MM.1S (cell line): ENCODE results near the gene KRT23.

ENCODE experiments used
- DNase-seq: peaks from one replicate; pipeline ENCODE4 v3.0.0-alpha.2; 2015
- H2AFZ ChIP-seq: fragments of 300-600 bp; sonication (generic); 2 replicates; pipeline ENCODE4 v1.6.0; 2016; ENCODE audit warnings: antibody characterized with exemption, low read length
- H3F3A ChIP-seq: fragments of 300-600 bp; sonication (generic); 2 replicates; pipeline ENCODE4 v1.6.1; 2016; ENCODE audit warnings: mild to moderate bottlenecking, antibody characterized with exemption, low read length, moderate library complexity, mixed read lengths; ENCODE audit not compliant: insufficient read depth
- H3K27ac ChIP-seq: fragments of 300-600 bp; sonication (generic); 2 replicates; pipeline ENCODE4 v1.5.1; 2016; ENCODE audit warnings: mild to moderate bottlenecking, low read length
- H3K27me3 ChIP-seq: fragments of 300-600 bp; sonication (generic); replicated peaks from 2 replicates; pipeline ENCODE4 v1.6.0; 2016; ENCODE audit warnings: low read length; ENCODE audit not compliant: insufficient read depth
- H3K36me3 ChIP-seq: fragments of 300-600 bp; sonication (generic); replicated peaks from 2 replicates; pipeline ENCODE4 v1.6.1; 2016; ENCODE audit warnings: mild to moderate bottlenecking, low read length, mixed read lengths; ENCODE audit not compliant: insufficient read depth
- H3K4me1 ChIP-seq: fragments of 300-600 bp; sonication (generic); 2 replicates; pipeline ENCODE4 v1.6.1; 2016; ENCODE audit warnings: low read length, mixed read lengths
- H3K4me2 ChIP-seq: fragments of 300-600 bp; sonication (generic); 2 replicates; pipeline ENCODE4 v1.6.0; 2016; ENCODE audit warnings: low read depth, low read length
- H3K4me3 ChIP-seq: fragments of 300-600 bp; sonication (generic); 2 replicates; pipeline ENCODE4 v1.5.1; 2016; ENCODE audit warnings: low read length, mixed read lengths
- H3K79me2 ChIP-seq: fragments of 300-600 bp; sonication (generic); 2 replicates; pipeline ENCODE4 v1.6.1; 2016; ENCODE audit warnings: mixed run types, low read length, mixed read lengths
- H3K9ac ChIP-seq: fragments of 300-600 bp; sonication (generic); 2 replicates; pipeline ENCODE4 v1.6.1; 2016; ENCODE audit warnings: low read length, mixed read lengths
- H3K9me2 ChIP-seq: fragments of 300-600 bp; sonication (generic); replicated peaks from 2 replicates; pipeline ENCODE4 v1.6.1; 2016; ENCODE audit warnings: mild to moderate bottlenecking, low read length, mixed read lengths; ENCODE audit not compliant: insufficient read depth
- H3K9me3 ChIP-seq: fragments of 300-600 bp; sonication (generic); replicated peaks from 2 replicates; pipeline ENCODE4 v1.6.1; 2016; ENCODE audit warnings: mild to moderate bottlenecking, low read length, mixed read lengths; ENCODE audit not compliant: insufficient read depth
- H4K20me1 ChIP-seq: fragments of 300-600 bp; sonication (generic); 2 replicates; pipeline ENCODE4 v1.6.1; 2016; ENCODE audit warnings: mild to moderate bottlenecking, low read length, moderate library complexity, mixed read lengths; ENCODE audit not compliant: insufficient read depth
- EZH2 ChIP-seq: fragments of 300-600 bp; sonication (generic); optimal IDR thresholded peaks from 2 replicates; pipeline ENCODE3; 2017; ENCODE audit warnings: low read depth, mild to moderate bottlenecking, antibody characterized with exemption, low read length, mixed read lengths
- EZH2phosphoT487 ChIP-seq: fragments of 300-600 bp; sonication (generic); IDR thresholded peaks from 2 replicates; pipeline ENCODE4 v1.6.1; 2018; ENCODE audit warnings: antibody characterized with exemption, low read length
- TF ChIP-seq, protein P1 (sequence below): fragments of 300-600 bp; sonication (generic); IDR thresholded peaks from 2 replicates; pipeline ENCODE4 v1.5.1; 2016; ENCODE audit warnings: antibody characterized with exemption, low read length, mixed read lengths

KRT23 gene

DNA sequence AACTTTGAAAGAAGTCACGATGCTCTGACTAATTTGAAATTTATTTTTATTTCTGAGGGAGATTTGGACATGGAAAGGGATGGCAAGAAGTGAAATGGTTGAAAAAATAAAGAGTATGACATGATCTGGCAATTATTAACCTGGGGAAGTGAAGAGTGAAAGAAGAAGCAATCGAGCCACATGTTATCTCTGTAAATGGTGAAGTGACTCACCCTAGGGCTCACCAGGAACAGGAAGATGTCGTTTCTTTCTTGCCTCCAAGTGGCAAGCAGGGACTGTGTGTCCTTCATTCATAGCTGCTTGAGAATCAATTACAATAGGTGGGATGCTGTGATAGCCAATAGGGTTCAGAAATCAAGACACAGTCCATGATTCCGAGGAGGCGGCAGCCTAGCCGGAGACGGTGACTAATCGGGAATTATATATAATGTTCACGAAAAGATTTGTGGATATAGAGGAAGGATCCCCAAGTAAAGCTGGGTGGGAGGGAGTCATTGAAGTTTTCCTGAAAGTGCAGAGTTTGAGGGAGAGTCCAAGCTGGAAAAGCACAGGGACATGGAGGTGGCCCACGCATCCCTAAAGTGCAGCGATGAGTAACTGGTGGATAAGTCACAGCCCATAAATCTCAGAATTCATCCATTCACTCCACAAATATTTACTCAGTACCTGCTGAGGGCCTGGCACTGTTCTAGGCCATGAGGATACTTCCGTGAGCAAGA is 34.2 kb downstream of the KRT23 start:
- H3K4me3 ChIP-seq = no peak overlapping the region
- no peak overlapping the region for H3K27ac ChIP-seq
- H3K9ac ChIP-seq = no peak overlapping the region
- no peaks in the 10 kb centered on the region for H3K9me3 ChIP-seq
- H3F3A ChIP-seq = no peaks in the 10 kb centered on the region
- no peak for DNase-seq
- no peaks in the 10 kb centered on the region for H3K9me2 ChIP-seq
- no peaks in the 10 kb centered on the region for H3K36me3 ChIP-seq
- H4K20me1 ChIP-seq = no peaks in the 10 kb centered on the region
- no peaks in the 10 kb centered on the region for H3K79me2 ChIP-seq
- no peaks in the 10 kb centered on the region for H3K4me1 ChIP-seq
- H2AFZ ChIP-seq = no peak overlapping the region
- TF ChIP-seq EZH2phosphoT487 = no peak
- TF ChIP-seq EZH2 = no peak
- TF ChIP-seq, protein P1, sequence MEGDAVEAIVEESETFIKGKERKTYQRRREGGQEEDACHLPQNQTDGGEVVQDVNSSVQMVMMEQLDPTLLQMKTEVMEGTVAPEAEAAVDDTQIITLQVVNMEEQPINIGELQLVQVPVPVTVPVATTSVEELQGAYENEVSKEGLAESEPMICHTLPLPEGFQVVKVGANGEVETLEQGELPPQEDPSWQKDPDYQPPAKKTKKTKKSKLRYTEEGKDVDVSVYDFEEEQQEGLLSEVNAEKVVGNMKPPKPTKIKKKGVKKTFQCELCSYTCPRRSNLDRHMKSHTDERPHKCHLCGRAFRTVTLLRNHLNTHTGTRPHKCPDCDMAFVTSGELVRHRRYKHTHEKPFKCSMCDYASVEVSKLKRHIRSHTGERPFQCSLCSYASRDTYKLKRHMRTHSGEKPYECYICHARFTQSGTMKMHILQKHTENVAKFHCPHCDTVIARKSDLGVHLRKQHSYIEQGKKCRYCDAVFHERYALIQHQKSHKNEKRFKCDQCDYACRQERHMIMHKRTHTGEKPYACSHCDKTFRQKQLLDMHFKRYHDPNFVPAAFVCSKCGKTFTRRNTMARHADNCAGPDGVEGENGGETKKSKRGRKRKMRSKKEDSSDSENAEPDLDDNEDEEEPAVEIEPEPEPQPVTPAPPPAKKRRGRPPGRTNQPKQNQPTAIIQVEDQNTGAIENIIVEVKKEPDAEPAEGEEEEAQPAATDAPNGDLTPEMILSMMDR = no peak
- H3K4me2 ChIP-seq = no peak overlapping the region
- H3K27me3 ChIP-seq = no peaks in the 10 kb centered on the region

DNA sequence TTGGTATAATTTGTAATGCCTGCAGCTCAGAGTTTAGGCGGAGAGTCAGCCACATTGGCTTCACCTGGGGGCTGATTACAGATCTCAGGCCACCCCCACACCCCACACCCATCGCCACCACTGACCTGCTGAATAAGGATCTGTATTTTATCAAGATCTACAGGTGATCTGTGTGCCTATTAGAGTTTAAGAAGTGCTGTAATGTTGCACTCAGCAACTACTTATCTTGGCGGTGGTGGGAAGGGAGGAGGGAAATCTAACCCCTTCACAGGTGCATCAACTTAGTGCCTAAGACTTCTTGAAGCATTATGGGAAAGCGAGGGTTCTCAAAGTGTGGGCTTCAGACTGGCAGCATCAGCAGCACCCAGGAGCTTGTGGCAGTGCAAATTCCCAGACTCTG is 34.9 kb downstream of the KRT23 start:
- H3K9ac ChIP-seq = no peak overlapping the region
- no peaks in the 10 kb centered on the region for H3F3A ChIP-seq
- no peak overlapping the region for H2AFZ ChIP-seq
- no peaks in the 10 kb centered on the region for H3K27me3 ChIP-seq
- no peak overlapping the region for H3K4me2 ChIP-seq
- no peaks in the 10 kb centered on the region for H3K36me3 ChIP-seq
- no peaks in the 10 kb centered on the region for H3K79me2 ChIP-seq
- H4K20me1 ChIP-seq = no peaks in the 10 kb centered on the region
- TF ChIP-seq, protein P1 = no peak
- no peak for TF ChIP-seq EZH2phosphoT487
- no peak for TF ChIP-seq EZH2
- no peak overlapping the region for H3K27ac ChIP-seq
- H3K9me2 ChIP-seq = no peaks in the 10 kb centered on the region
- no peak overlapping the region for H3K4me3 ChIP-seq
- H3K4me1 ChIP-seq = no peaks in the 10 kb centered on the region
- H3K9me3 ChIP-seq = no peaks in the 10 kb centered on the region
- no peak for DNase-seq

DNA sequence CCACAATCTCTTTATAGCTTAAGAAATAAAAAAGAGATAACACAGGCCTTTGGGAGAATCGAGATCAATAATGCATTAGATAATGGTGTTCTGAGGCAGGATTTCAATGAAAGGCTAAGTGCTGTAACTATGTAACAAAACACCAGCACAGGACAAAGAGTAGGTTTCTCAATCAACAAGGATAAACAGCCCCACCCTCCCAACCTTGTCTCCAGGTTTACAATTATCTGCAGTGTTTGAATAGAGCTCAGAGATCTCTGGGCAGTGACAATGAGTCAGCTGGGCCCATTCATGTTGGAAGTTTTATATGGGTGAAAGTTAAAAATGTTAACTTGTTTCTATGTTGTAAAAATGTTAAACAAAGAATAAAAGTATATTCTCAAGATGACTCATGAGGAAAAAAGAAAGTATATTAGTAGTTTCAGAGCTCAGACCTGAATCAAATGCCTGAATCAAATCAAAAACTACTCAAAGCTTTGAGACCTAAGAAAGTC is 35.4 kb downstream of the KRT23 start:
- no peak overlapping the region for H3K27ac ChIP-seq

More for the DNA sequence above, 35.4 kb downstream of the KRT23 start:
- Histone ChIP-seq H3K4me2 (no peak overlapping the region), H3K4me3 (no peak overlapping the region), H3K9me3 (no peaks in the 10 kb centered on the region), H3K4me1 (no peaks in the 10 kb centered on the region), H3K36me3 (no peaks in the 10 kb centered on the region), H3K79me2 (no peaks in the 10 kb centered on the region), H3K9me2 (no peaks in the 10 kb centered on the region), H4K20me1 (no peaks in the 10 kb centered on the region), H3F3A (no peaks in the 10 kb centered on the region), H3K9ac (no peak overlapping the region), H3K27me3 (no peaks in the 10 kb centered on the region), H2AFZ (no peak overlapping the region)
- no peak for DNase-seq
- TF ChIP-seq, protein P1 = no peak
- TF ChIP-seq EZH2 = no peak
- TF ChIP-seq EZH2phosphoT487 = no peak
